Retina (tissue), 1 donor: ENCODE data around the gene UTF1.
A peak's percentile ranks its signal among the peaks of the same experiment; 100 is the strongest.
"Not testable (repeated sequence)": the region's sequence is repeated elsewhere in the genome, so short reads cannot be mapped to it uniquely, and the experiment has no call there.

Source experiments
- DNase-seq: peaks from one replicate; pipeline ENCODE4 v3.0.0-alpha.2; 2016

Gene UTF1

GRCh38 chr10:133248334-133248715 is 18.3 kb downstream of the UTF1 start:
- DNase-seq: no peak

DNA sequence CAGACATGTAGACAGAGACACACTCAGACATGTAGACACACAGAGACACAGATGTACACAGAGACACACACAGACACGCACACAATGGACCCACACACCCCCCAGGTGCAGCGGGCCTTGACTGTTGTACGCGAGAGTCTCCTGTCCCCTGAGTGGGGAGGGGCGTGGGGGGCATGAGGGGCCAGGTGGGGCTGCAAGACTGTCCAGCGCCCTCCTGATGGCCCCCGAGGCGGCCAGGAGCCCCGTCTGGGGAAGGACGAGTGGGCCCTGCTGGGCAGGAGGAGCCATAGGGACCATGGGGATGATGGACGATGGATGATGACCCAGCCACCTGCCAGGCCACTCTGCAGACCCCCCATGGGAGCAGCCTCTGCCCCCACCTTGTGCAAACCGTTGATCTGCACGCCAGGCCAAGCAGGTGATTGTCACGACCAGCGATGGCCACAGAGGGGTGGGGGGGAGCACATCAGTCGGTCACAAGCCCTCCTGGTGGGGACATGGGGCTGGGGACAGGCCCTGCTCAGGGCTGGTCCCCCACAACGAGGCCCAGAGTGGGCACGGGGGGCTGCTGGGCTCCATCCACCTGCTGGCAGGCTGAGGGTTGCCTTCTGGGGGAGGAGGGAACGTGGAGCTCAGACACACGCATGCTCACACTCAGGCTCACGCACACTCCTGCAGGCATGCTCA is 19.2 kb downstream of the UTF1 start:
- DNase-seq: no peak

GRCh38 chr10:133249975-133250754 is 20.1 kb downstream of the UTF1 start:
- no peak for DNase-seq

GRCh38 chr10:133251388-133252222 is 21.6 kb downstream of the UTF1 start:
- DNase-seq: no peak

- no peak for DNase-seq
These were observed 22.2 kb downstream of the UTF1 start for GRCh38 chr10:133252223-133252552.

DNA sequence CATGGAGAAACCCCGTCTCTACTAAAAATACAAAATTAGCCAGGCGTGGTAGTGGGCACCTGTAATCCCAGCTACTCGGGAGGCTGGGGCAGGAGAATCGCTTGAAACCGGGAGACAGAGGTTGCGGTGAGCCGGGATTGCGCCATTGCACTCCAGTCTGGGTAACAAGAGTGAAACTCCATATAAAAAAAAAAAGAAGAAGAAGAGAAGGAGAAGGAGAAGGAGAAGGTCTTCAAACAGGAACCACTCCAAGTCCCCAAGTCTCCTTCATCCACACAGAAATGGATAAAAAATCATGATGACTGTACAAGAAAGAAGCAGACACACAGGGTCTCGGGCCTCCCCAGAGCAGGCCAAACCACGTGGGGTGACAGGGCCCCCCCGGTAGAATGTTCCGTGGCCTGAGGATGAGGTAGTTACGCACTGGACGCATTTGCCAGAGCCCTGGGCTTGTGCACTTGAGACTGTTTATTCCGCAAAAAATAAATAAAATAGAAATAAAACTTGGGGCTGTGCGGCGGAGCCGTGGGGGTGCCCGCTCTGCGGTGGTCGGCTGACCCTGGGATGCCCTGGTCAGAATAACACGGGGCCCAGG is 23.4 kb downstream of the UTF1 start:
- no peak for DNase-seq

DNA sequence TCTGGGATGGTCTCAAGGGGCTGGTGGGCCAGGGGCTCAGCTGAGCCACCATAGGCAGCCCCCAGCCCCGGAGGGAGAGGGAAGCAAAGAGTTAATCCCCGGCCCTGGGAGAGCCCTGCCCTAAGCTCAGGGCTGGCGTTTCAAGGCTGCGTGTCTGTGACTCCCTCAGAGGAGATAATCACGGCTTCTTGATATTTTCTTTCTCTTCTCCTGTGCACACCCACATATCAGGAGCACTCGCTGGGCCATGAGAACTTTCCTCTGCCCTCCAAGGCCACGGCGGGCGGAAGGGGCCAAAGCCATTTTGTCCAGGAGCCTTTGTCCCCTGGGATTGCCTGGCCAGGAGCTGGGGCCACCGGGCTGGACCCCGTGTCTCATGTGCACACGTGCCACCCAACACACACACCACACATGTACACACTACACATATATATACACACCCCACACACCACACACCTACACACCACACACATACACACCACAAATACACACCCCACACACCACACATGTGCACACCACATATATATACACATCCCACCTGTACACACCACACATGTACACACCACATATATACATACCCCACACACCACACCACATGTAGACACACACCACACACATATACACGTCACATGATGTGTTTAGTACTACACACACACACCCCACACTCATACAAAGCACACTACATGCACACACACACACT is 24.6 kb downstream of the UTF1 start:
- DNase-seq: no peak

DNA sequence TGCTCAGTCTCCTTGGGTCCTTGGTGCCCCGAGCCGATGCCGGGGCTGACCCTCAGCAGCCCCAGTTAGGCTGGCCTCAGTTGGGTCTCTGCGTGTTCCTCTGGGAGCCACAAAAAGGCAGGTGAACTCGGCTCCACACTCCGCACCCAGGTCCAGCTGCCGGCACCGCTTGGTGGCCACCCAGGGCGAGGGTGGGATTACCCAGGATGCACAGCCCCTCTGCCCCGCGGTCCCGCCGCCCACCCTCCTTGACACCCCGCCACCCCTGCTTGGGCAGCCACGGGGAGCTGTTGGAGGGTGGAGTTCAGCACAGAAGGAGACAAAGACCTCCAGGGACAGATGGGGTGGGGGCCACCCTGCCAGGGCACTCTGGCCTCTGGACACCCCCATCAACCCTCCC is 25.3 kb downstream of the UTF1 start:
- no peak for DNase-seq

GRCh38 chr10:133257489-133258065 is 27.6 kb downstream of the UTF1 start:
- no peak for DNase-seq

DNA sequence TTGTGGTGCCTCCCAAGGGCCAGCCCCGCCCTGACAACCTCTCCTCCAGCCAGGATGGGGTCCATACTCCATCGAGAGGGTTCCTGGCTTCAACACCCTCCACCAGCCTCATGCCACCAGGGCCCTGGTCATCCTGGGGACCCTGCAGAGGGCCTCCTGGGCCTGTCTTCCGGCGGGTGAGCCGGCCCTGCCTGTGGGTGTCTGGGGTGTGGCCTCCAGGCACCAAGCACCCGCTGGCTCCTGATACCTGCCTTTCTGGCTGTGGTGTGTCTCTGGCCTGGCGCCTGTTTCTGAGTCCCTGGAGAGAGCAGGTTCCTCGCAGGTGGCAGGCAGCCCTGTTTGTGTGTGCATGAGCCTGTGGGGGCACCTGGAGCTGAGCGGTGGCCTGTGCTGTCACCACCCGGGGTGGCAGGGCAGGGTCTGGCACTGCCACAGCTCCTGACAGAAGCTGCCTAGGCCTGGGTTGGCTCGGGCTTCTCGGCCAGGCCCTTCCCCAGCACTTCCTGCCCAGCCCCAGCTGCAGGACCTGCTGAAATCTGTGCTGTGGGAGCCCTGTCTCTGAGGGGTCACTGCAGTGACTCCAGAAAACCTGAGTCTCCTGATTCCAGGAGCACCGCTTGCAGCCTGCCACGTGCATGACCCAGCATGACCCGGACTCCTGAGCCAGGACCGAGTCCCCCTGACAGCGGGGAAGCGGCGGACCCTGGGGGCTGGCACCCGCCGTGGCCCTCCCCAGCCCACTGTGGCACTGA is 28.2 kb downstream of the UTF1 start:
- peak; percentile 33 for DNase-seq

- DNase-seq: no peak
These were observed 29.0 kb downstream of the UTF1 start for GRCh38 chr10:133258818-133259601.

DNA sequence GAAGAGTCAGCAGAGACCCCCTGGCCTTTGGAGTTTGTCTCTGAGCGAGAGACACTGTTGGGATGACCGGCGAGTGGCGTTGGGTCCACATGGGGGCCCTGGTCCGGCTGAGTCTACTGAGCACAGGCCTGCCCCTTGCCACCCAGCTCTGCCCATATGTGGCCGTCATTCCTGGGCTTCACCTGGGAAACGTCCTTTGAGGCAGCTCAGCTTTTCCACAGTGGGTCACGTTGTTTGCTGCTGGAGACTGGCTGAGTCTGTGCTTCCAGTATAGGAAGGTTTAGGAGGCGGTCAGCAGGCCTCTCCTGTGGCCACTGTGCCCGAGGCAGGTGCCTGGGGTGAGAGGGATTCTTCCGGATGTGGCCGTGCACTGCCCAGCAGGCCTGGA is 29.6 kb downstream of the UTF1 start:
- no peak for DNase-seq

DNA sequence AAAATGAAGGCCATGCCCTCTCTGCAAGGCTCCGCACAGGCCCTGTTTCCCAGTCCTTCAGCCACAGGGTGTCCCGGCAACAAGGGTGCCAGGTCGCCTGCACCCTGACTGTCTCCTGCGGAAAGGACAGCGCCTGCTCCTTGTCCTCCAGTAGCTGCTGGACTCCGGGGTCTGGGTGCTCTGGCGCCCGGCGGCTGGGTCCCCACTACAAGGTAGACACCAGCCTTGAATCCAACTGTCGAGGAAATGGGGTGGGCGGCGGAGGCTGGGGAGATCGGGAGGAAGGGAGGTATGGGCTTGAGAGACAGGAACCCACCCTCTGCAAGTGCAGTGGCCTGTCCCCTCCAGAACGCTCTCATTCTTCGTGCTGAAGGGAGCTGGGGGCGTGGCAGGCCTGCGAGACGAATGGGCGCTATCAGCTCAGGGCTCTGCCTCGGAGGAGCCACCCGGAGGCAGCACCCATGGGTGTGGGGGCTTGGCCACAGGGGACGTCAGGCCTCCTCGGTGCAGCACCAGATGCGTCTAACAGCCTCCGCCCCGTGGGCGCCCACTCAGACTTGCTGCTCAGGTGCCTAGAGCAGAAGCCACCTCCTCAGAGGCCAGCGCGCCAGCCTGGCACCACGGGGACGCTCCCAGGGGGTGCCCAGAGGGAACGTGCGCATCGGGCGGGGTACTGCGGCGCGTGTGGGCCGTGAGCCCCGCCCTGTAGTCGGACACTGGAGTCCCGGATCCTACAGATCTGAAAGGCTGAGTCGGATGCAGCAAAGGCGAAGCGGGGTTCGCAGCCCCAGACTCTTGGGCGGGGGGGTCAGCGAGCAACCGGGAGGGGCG is 31.1 kb downstream of the UTF1 start:
- DNase-seq: peak; percentile 73

GRCh38 chr10:133261726-133262325 is 31.8 kb downstream of the UTF1 start:
- DNase-seq: no peak

DNA sequence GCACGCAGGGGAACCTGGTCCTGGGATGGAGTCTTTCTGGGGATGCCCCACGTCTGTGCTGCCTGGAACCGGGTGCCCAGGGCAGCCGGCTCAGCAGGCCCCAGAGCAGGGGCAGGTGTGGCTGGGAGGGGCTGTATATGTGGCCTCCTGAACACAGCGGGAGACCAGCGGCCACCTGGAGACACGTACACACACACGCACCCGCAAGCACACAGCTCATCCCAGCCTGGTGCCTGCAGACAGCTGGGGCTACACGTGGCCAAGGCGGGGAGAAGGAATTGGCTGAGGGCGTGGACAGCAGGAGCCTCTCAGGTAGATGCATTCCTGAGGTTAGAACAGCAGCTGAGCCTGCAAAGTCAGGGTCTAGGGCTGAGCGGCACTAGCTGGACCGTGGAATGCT is 32.7 kb downstream of the UTF1 start:
- no peak for DNase-seq

- no peak for DNase-seq
These were observed 33.7 kb downstream of the UTF1 start for GRCh38 chr10:133263674-133264073.

DNA sequence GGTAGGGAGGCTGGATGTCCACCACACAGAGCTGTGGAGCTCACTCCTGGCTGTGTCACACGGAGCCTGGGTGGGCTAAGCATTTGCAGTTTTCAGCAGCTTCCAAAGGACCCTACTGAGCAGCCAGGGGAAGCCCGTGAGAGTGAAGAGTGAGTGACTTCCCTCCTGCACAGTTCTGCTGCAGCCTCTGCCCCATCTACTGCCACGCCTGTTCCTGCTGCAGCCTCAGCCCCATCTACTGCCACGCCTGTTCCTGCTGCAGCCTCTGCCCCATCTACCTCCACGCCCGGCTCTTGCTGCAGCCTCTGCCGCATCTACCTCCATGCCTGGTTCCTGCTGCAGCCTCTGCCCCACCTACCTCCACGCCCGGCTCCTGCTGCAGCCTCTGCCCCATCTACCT is 34.4 kb downstream of the UTF1 start:
- no peak for DNase-seq

GRCh38 chr10:133265052-133265451 is 35.0 kb downstream of the UTF1 start:
- not testable (repeated sequence) for DNase-seq

- no peak for DNase-seq
These were observed 36.2 kb downstream of the UTF1 start for GRCh38 chr10:133266056-133266795.
